Measurements from ENCODE around the gene UVSSA. TPM values are rescaled to one million over a fixed set of nuclear protein-coding genes. Genes with fewer than 3 reads are reported as not detected.

Gene UVSSA
- total and polyA plus RNA-seq, 9 of the 15 experiments (the other 6 are each of a cell fraction or from before 2014, with no cell fraction given), result 0.21 to 14.6 (median 3.3) TPM

DNA sequence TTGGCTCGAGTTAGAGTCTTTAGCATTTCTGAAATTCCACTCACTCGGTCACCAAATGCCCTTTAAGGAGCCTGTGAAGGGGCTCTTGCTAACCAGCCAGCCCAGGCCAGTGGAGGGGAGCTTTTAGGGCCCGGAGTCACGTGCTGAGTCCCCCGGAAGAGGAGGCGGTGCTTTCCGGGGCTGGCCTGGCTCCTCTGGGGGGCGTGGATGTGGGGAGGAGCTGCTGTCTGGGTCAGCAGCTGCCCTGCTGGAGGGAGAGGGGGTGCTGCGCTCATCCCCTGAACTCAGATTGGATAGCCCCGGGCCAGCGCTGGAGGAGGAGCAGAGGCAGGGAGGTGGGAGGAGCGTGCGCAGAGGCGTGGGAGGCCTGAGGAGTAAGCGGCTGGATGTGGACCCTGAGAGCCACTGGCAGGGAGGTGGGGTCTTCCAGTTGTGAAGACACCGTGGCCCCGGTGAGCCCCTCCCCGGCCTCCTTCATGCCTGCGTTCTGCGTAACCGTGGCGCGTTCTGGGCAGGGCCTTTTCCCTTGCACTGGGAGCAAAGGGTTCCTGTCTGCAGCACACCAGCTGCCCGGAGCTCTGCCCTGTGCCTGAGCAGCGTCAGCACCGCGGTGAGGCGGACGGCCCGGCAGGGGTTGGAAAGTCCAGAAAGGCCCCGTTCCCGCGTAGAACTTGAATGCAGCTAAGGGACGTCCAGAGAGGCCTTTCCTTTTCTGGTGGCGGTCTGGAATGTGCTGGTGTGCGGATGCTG lies 37.6 kb upstream of the UVSSA start (continued):
- TF ChIP-seq, protein P1, sequence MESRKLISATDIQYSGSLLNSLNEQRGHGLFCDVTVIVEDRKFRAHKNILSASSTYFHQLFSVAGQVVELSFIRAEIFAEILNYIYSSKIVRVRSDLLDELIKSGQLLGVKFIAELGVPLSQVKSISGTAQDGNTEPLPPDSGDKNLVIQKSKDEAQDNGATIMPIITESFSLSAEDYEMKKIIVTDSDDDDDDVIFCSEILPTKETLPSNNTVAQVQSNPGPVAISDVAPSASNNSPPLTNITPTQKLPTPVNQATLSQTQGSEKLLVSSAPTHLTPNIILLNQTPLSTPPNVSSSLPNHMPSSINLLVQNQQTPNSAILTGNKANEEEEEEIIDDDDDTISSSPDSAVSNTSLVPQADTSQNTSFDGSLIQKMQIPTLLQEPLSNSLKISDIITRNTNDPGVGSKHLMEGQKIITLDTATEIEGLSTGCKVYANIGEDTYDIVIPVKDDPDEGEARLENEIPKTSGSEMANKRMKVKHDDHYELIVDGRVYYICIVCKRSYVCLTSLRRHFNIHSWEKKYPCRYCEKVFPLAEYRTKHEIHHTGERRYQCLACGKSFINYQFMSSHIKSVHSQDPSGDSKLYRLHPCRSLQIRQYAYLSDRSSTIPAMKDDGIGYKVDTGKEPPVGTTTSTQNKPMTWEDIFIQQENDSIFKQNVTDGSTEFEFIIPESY (CRISPR knock-in tag; IDR thresholded peaks at IDR 0.05), result peak; percentile 88
- TF ChIP-seq, protein P2, sequence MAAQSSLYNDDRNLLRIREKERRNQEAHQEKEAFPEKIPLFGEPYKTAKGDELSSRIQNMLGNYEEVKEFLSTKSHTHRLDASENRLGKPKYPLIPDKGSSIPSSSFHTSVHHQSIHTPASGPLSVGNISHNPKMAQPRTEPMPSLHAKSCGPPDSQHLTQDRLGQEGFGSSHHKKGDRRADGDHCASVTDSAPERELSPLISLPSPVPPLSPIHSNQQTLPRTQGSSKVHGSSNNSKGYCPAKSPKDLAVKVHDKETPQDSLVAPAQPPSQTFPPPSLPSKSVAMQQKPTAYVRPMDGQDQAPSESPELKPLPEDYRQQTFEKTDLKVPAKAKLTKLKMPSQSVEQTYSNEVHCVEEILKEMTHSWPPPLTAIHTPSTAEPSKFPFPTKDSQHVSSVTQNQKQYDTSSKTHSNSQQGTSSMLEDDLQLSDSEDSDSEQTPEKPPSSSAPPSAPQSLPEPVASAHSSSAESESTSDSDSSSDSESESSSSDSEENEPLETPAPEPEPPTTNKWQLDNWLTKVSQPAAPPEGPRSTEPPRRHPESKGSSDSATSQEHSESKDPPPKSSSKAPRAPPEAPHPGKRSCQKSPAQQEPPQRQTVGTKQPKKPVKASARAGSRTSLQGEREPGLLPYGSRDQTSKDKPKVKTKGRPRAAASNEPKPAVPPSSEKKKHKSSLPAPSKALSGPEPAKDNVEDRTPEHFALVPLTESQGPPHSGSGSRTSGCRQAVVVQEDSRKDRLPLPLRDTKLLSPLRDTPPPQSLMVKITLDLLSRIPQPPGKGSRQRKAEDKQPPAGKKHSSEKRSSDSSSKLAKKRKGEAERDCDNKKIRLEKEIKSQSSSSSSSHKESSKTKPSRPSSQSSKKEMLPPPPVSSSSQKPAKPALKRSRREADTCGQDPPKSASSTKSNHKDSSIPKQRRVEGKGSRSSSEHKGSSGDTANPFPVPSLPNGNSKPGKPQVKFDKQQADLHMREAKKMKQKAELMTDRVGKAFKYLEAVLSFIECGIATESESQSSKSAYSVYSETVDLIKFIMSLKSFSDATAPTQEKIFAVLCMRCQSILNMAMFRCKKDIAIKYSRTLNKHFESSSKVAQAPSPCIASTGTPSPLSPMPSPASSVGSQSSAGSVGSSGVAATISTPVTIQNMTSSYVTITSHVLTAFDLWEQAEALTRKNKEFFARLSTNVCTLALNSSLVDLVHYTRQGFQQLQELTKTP (IDR thresholded peaks at IDR 0.05; ENCODE audit: low read depth in 1 of 2, partially characterized antibody in 2 of 2), result no peak
- TF ChIP-seq, protein P3, sequence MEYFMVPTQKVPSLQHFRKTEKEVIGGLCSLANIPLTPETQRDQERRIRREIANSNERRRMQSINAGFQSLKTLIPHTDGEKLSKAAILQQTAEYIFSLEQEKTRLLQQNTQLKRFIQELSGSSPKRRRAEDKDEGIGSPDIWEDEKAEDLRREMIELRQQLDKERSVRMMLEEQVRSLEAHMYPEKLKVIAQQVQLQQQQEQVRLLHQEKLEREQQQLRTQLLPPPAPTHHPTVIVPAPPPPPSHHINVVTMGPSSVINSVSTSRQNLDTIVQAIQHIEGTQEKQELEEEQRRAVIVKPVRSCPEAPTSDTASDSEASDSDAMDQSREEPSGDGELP (CRISPR knock-in tag; IDR thresholded peaks at IDR 0.05; ENCODE audit: borderline replicate concordance), result peak; percentile 70; the same call in 1 of the 2 replicates
- TF ChIP-seq PURB (CRISPR knock-in tag; IDR thresholded peaks at IDR 0.05; ENCODE audit: low read depth), result no peak
- TF ChIP-seq BRD4 (IDR thresholded peaks at IDR 0.05), result no peak
- no peak for TF ChIP-seq U2AF2 (optimal IDR thresholded peaks at IDR 0.05; ENCODE audit: low read depth, low read length)
- no peak for TF ChIP-seq ZZZ3 (IDR thresholded peaks at IDR 0.05)
- TF ChIP-seq, protein P4, sequence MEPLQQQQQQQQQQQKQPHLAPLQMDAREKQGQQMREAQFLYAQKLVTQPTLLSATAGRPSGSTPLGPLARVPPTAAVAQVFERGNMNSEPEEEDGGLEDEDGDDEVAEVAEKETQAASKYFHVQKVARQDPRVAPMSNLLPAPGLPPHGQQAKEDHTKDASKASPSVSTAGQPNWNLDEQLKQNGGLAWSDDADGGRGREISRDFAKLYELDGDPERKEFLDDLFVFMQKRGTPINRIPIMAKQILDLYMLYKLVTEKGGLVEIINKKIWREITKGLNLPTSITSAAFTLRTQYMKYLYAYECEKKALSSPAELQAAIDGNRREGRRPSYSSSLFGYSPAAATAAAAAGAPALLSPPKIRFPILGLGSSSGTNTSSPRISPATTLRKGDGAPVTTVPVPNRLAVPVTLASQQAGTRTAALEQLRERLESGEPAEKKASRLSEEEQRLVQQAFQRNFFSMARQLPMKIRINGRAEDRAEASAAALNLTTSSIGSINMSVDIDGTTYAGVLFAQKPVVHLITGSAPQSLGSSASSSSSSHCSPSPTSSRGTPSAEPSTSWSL (CRISPR knock-in tag; IDR thresholded peaks at IDR 0.05; ENCODE audit: borderline replicate concordance), result no peak
- no peak for TF ChIP-seq ZNF766 (CRISPR knock-in tag; conservative IDR thresholded peaks at IDR 0.05)
- TF ChIP-seq SMAD2 (IDR thresholded peaks at IDR 0.05; ENCODE audit: low read depth, low read length), result no peak

Data from K562 (cell line).